ENCODE results near the gene GRIA3.

GRIA3 gene

GRCh38 chrX:123322536-123322935 lies 138.5 kb downstream of the GRIA3 start:
- no peaks in the 10 kb centered on the region for H4K20me1 ChIP-seq (ENCODE audit: insufficient read depth, low read length)
- no peaks in the 10 kb centered on the region for H3K36me3 ChIP-seq (ENCODE audit: insufficient read depth, low read length)
- no peaks in the 10 kb centered on the region for H3K27me3 ChIP-seq (ENCODE audit: insufficient read depth, low read length, poor library complexity)
- H3K4me3 ChIP-seq (ENCODE audit: low read depth in 1 of 2, low read length in 2 of 2): no peak overlapping the region
- no peak overlapping the region for H3K4me2 ChIP-seq (ENCODE audit: insufficient read depth, low read length)
- no peak overlapping the region for H3K27ac ChIP-seq (ENCODE audit: low read length)
- ATAC-seq (ENCODE audit: insufficient read depth, low read depth) (no peak), DNase-seq (no peak)
- H3K9me3 ChIP-seq (ENCODE audit: insufficient read depth, low read length, severe bottlenecking): no peaks in the 10 kb centered on the region
- no peaks in the 10 kb centered on the region for H3K4me1 ChIP-seq (ENCODE audit: insufficient read depth, low read length)
- no peaks in the 10 kb centered on the region for H3K79me2 ChIP-seq (ENCODE audit: insufficient read depth, low read length)
- no peak overlapping the region for H2AFZ ChIP-seq (ENCODE audit: low read depth, low read length)
- no peak for TF ChIP-seq CTCF (IDR thresholded peaks at IDR 0.05; ENCODE audit: borderline replicate concordance, extremely low read depth, low read length, poor library complexity, severe bottlenecking)
- TF ChIP-seq EZH2 (IDR thresholded peaks at IDR 0.05; ENCODE audit: borderline replicate concordance, low read depth, low read length, severe bottlenecking): no peak
- H3K9ac ChIP-seq (ENCODE audit: low read depth, low read length): no peak overlapping the region

GRCh38 chrX:123324625-123325024 lies 140.5 kb downstream of the GRIA3 start:
- ATAC-seq (ENCODE audit: insufficient read depth, low read depth): no peak
- no peak overlapping the region for H3K4me2 ChIP-seq (ENCODE audit: insufficient read depth, low read length)
- H2AFZ ChIP-seq (ENCODE audit: low read depth, low read length): no peak overlapping the region
- no peaks in the 10 kb centered on the region for H3K9me3 ChIP-seq (ENCODE audit: insufficient read depth, low read length, severe bottlenecking)
- H3K27ac ChIP-seq (ENCODE audit: low read length): no peak overlapping the region
- no peak overlapping the region for H3K4me3 ChIP-seq (ENCODE audit: low read depth in 1 of 2, low read length in 2 of 2)
- H3K4me1 ChIP-seq (ENCODE audit: insufficient read depth, low read length): no peaks in the 10 kb centered on the region
- no peak overlapping the region for H3K9ac ChIP-seq (ENCODE audit: low read depth, low read length)
- no peak for DNase-seq
- no peaks in the 10 kb centered on the region for H4K20me1 ChIP-seq (ENCODE audit: insufficient read depth, low read length)
- H3K27me3 ChIP-seq (ENCODE audit: insufficient read depth, low read length, poor library complexity): no peaks in the 10 kb centered on the region
- TF ChIP-seq CTCF (IDR thresholded peaks at IDR 0.05; ENCODE audit: borderline replicate concordance, extremely low read depth, low read length, poor library complexity, severe bottlenecking): no peak
- TF ChIP-seq EZH2 (IDR thresholded peaks at IDR 0.05; ENCODE audit: borderline replicate concordance, low read depth, low read length, severe bottlenecking): no peak
- H3K36me3 ChIP-seq (ENCODE audit: insufficient read depth, low read length): no peaks in the 10 kb centered on the region
- no peaks in the 10 kb centered on the region for H3K79me2 ChIP-seq (ENCODE audit: insufficient read depth, low read length)

GRCh38 chrX:123330229-123330942 lies 146.3 kb downstream of the GRIA3 start:
- no peaks in the 10 kb centered on the region for H3K27me3 ChIP-seq (ENCODE audit: insufficient read depth, low read length, poor library complexity)
- DNase-seq (no peak), ATAC-seq (ENCODE audit: insufficient read depth, low read depth) (no peak)
- TF ChIP-seq EZH2 (IDR thresholded peaks at IDR 0.05; ENCODE audit: borderline replicate concordance, low read depth, low read length, severe bottlenecking): no peak
- no peak for TF ChIP-seq CTCF (IDR thresholded peaks at IDR 0.05; ENCODE audit: borderline replicate concordance, extremely low read depth, low read length, poor library complexity, severe bottlenecking)
- H3K79me2 ChIP-seq (ENCODE audit: insufficient read depth, low read length): no peaks in the 10 kb centered on the region
- no peaks in the 10 kb centered on the region for H3K36me3 ChIP-seq (ENCODE audit: insufficient read depth, low read length)
- no peak overlapping the region for H3K4me3 ChIP-seq (ENCODE audit: low read depth in 1 of 2, low read length in 2 of 2)
- no peak overlapping the region for H3K9ac ChIP-seq (ENCODE audit: low read depth, low read length)
- H3K27ac ChIP-seq (ENCODE audit: low read length): no peak overlapping the region
- H2AFZ ChIP-seq (ENCODE audit: low read depth, low read length): no peak overlapping the region
- no peaks in the 10 kb centered on the region for H3K9me3 ChIP-seq (ENCODE audit: insufficient read depth, low read length, severe bottlenecking)
- no peaks in the 10 kb centered on the region for H3K4me1 ChIP-seq (ENCODE audit: insufficient read depth, low read length)
- no peak overlapping the region for H3K4me2 ChIP-seq (ENCODE audit: insufficient read depth, low read length)
- H4K20me1 ChIP-seq (ENCODE audit: insufficient read depth, low read length): no peaks in the 10 kb centered on the region

Data from DND-41 (cell line).